RWPE2 (cell line): Measurements from ENCODE around the gene ASF1B.
A peak's percentile ranks its signal among the peaks of the same experiment; 100 is the strongest.

Experiments
- ATAC-seq: fragments of 200-7000 bp; cut with Tn5 transposase; 3 replicates; pipeline ENCODE4 v1.9.1; 2021; ENCODE audit warnings: low read depth
- DNase-seq: peaks from one replicate; pipeline ENCODE4 v3.0.0-alpha.2; 2020; ENCODE audit warnings: low spot score
- H3K27ac ChIP-seq: fragments of 450-650 bp; 2 replicates; pipeline ENCODE4 v1.5.1; 2017; ENCODE audit warnings: mild to moderate bottlenecking; ENCODE audit not compliant: poor library complexity, severe bottlenecking
- H3K27me3 ChIP-seq: fragments of 250-450 bp; sonication (Bioruptor Pico); 2 replicates; pipeline ENCODE4 v1.5.1; 2021; ENCODE audit warnings: mild to moderate bottlenecking, moderate library complexity; ENCODE audit not compliant: insufficient read depth, poor library complexity, severe bottlenecking
- H3K36me3 ChIP-seq: fragments of 250-450 bp; sonication (Bioruptor Pico); 2 replicates; pipeline ENCODE4 v1.5.1; 2020; ENCODE audit warnings: low read depth, mild to moderate bottlenecking, moderate library complexity
- H3K4me1 ChIP-seq: fragments of 250-450 bp; sonication (Bioruptor Pico); 2 replicates; pipeline ENCODE4 v1.5.1; 2021; ENCODE audit warnings: mild to moderate bottlenecking, moderate library complexity; ENCODE audit not compliant: insufficient read depth, poor library complexity, severe bottlenecking
- H3K4me3 ChIP-seq: fragments of 250-450 bp; sonication (Bioruptor Pico); 2 replicates; pipeline ENCODE4 v1.5.1; 2021; ENCODE audit warnings: mild to moderate bottlenecking, moderate library complexity; ENCODE audit not compliant: severe bottlenecking
- H3K9me3 ChIP-seq: fragments of 250-450 bp; sonication (Bioruptor Pico); 2 replicates; pipeline ENCODE4 v1.5.1; 2021; ENCODE audit warnings: mild to moderate bottlenecking, moderate library complexity; ENCODE audit not compliant: severe bottlenecking
- TF ChIP-seq, protein P1 (sequence below): fragments of 450-650 bp; IDR thresholded peaks from one replicate; pipeline ENCODE4 v1.5.1; 2017; ENCODE audit warnings: mild to moderate bottlenecking, moderate library complexity; ENCODE audit not compliant: poor library complexity, severe bottlenecking

ASF1B gene

DNA sequence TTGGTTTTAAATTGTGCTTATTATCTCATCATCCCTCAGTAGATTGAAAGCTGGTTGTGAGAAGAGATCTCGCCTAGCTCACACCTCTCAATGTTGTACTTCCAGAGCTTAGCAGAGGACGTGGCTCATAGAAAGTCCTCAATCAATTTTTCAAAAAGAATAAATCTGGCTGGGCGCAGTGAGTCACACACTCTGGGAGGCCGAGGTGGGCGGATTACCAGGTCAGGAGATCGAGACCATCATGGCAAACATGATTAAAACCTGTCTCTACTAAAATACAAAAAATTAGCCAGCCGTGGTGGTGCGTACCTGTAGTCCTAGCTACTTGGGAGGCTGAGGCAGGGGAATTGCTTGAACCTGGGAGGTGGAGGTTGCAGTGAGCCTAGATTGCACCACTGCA lies 4.7 kb upstream of the ASF1B start:
- Histone ChIP-seq H3K4me1 (peaks cover 5% of the 10 kb centered on the region), H3K36me3 (no peaks in the 10 kb centered on the region), H3K9me3 (no peaks in the 10 kb centered on the region), H3K27me3 (no peaks in the 10 kb centered on the region), H3K4me3 (no peak overlapping the region), H3K27ac (no peak overlapping the region)
- DNase-seq (no peak), ATAC-seq (no peak)
- TF ChIP-seq, protein P1, sequence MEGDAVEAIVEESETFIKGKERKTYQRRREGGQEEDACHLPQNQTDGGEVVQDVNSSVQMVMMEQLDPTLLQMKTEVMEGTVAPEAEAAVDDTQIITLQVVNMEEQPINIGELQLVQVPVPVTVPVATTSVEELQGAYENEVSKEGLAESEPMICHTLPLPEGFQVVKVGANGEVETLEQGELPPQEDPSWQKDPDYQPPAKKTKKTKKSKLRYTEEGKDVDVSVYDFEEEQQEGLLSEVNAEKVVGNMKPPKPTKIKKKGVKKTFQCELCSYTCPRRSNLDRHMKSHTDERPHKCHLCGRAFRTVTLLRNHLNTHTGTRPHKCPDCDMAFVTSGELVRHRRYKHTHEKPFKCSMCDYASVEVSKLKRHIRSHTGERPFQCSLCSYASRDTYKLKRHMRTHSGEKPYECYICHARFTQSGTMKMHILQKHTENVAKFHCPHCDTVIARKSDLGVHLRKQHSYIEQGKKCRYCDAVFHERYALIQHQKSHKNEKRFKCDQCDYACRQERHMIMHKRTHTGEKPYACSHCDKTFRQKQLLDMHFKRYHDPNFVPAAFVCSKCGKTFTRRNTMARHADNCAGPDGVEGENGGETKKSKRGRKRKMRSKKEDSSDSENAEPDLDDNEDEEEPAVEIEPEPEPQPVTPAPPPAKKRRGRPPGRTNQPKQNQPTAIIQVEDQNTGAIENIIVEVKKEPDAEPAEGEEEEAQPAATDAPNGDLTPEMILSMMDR, result no peak

DNA sequence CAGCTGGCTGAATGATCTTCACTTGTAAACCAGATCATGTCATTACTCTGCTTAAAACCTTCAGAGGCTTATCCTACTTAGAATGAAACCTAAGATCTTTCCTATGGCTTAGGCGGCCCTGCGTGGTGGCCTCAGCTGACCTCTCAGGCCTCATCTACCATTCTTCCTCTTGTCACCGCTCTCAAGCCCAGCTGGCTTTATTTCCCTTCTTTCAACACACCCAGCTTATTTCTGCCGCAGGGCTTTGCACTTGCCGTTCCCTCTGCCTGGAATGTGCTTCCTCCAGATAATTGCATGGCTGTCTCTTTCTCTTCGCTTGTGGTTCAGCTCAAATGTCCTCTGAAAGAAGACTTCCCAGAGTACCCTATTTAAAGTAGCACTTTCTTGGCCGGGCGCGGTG lies 3.6 kb upstream of the ASF1B start:
- H3K27me3 ChIP-seq, result no peaks in the 10 kb centered on the region
- TF ChIP-seq, protein P1, result no peak
- no peak for DNase-seq
- H3K36me3 ChIP-seq, result no peaks in the 10 kb centered on the region
- ATAC-seq, result no peak
- no peak overlapping the region for H3K4me3 ChIP-seq
- H3K27ac ChIP-seq, result no peak overlapping the region
- H3K9me3 ChIP-seq, result no peaks in the 10 kb centered on the region
- H3K4me1 ChIP-seq, result peaks cover 5% of the 10 kb centered on the region

DNA sequence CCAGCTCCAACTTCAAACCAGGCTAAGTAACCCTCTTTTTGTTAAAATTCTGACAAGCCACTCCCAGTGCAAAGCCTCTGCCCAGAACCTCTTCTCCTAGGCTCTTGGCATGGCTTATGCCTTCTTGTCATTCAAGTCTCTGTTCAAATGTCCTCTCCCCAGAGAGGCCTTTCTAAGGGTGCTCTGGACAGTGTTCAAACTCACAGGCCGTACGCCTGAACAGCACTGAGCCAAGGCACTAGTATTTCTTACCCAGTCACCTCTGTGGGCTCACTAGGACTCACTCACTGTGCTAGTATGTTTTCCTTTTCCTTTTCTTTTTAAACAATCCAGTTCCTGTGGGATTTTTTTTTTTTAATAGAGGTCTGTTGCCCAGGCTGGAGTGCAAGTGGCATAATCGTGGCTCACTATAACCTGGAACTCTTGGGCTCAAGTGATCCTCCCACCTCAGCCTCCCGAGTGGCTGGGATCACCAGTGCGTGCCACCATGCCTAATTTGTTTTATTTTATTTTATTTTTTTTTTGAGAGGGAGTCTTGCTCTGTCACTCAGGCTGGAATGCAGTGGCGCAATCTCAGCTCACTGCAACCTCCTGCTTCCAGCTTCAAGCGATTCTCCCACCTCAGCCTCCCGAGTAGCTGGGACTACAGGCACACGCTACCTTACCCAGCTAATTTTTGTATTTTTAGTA lies 2.3 kb upstream of the ASF1B start:
- ATAC-seq, result no peak
- Histone ChIP-seq H3K27me3 (no peaks in the 10 kb centered on the region), H3K4me3 (no peak overlapping the region), H3K36me3 (0 out of 2 replicates have a peak, but pooled peaks cover 5% of the 10 kb centered on the region), H3K9me3 (no peaks in the 10 kb centered on the region), H3K4me1 (peaks cover 5% of the 10 kb centered on the region), H3K27ac (peak overlapping the region; percentile 79)
- DNase-seq, result no peak
- TF ChIP-seq, protein P1, result no peak

DNA sequence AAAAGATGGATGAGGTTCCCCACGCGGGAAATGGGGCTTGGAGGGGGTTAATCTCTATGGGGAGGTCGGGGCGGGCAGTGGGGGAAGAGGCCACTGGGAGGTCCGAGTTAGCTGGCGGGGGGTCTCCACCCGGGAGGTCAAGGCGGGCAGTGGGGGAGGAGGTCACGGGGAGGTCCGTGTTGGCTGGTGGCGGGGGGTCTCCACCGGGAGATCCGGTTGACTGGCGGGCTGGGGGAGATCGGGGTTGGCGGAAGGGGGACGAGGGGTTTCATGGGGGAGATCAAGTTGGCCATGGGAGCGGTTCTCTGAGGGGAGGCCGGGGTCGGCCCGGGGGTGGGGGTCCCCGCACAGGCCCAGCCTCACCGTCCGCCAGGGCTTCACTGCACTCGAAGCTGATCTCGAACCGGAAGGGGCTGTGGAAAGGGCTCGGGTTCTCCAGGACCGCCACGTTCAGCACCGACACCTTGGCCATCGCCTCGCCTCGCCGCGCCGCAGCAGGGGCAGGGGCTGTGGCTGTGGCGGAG lies 342 bp downstream of the ASF1B start:
- no peak for DNase-seq
- Histone ChIP-seq H3K27me3 (no peaks in the 10 kb centered on the region), H3K4me1 (peaks cover 5% of the 10 kb centered on the region), H3K27ac (peak overlapping the region; percentile 51), H3K9me3 (no peaks in the 10 kb centered on the region), H3K4me3 (peak overlapping the region; percentile 49), H3K36me3 (0 out of 2 replicates have a peak, but pooled peaks cover 5% of the 10 kb centered on the region)
- no peak for ATAC-seq
- TF ChIP-seq, protein P1, result no peak

DNA sequence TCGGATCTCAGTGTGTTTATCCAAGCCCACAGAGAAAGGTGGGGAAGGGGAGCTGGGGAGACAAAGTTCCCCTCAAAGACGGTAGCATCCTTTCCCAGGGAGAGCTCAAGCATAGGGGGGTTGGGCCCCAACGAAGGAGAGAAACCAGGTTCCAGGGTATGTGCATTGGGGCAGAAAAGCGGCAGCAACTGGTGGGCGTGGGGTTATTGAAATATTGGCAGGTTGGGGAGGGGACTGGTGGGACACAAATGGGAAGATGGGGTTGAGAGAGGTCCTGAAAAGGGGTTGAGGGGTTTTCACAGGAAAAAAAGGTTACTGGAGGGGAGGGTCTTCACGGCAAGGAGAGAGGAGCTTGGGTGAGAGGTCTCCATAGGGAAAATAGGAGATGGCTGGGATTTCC lies 1.0 kb downstream of the ASF1B start:
- peak overlapping the region; percentile 51 for H3K27ac ChIP-seq
- ATAC-seq (no peak), DNase-seq (no peak)
- H3K4me1 ChIP-seq, result peaks cover 5% of the 10 kb centered on the region
- peak overlapping the region; percentile 49 for H3K4me3 ChIP-seq
- no peaks in the 10 kb centered on the region for H3K9me3 ChIP-seq
- 0 out of 2 replicates have a peak, but pooled peaks cover 5% of the 10 kb centered on the region for H3K36me3 ChIP-seq
- no peaks in the 10 kb centered on the region for H3K27me3 ChIP-seq
- TF ChIP-seq, protein P1, result no peak
